NB4 (cell line): ENCODE results near the gene EML4.

Experiments used
- CTCF ChIP-seq: IDR thresholded peaks from one replicate; pipeline ENCODE4 v1.5.1; 2012; ENCODE audit warnings: low read depth, low read length
- MAX ChIP-seq: IDR thresholded peaks from 2 replicates; pipeline ENCODE4 v1.6.1; 2011; ENCODE audit warnings: low read depth, low read length
- MYC ChIP-seq: IDR thresholded peaks from 2 replicates; pipeline ENCODE4 v1.6.1; 2011; ENCODE audit warnings: low read depth, low read length
- POLR2A ChIP-seq: IDR thresholded peaks from 2 replicates; pipeline ENCODE4 v1.6.1; 2011; ENCODE audit warnings: mild to moderate bottlenecking; ENCODE audit not compliant: insufficient read length; ENCODE audit errors: extremely low read depth

DNA sequence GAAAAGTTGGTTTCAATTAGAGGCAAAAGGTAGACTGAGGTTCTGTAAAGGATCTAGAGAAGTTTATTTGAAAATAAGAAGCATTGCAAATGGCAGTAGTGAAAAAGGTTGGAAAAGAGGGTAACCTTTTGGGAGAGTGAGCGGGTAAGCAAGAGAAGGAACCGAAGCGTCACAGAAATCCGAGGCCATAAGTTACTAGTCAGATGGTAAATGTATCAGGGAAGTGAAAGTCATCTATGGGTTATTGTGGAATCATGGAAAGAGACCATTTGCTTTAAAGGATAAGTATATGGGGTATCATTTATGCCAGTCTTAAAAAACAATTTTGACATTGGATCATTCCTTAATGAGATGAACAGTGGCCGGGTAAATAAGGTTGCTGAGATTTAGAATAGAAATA is 30.5 kb downstream of the EML4 start:
- TF ChIP-seq CTCF: no peak
- no peak for TF ChIP-seq POLR2A
- no peak for TF ChIP-seq MYC
- TF ChIP-seq MAX: no peak
